CD4-positive, alpha-beta T cell (primary cell): ENCODE data around the gene FAM111B. TPM values are rescaled to one million over a fixed set of nuclear protein-coding genes. Genes with fewer than 3 reads are reported as not detected.
"Not testable (repeated sequence)": the region's sequence is repeated elsewhere in the genome, so short reads cannot be mapped to it uniquely, and the experiment has no call there.

Experiments
- ATAC-seq: fragments of 200-7000 bp; cut with Tn5 transposase; one replicate; pipeline ENCODE4 v1.10.0; 2022; ENCODE audit warnings: mild to moderate bottlenecking; ENCODE audit not compliant: poor library complexity
- CTCF ChIA-PET: fragments of 350-600 bp; sonication (Branson Sonifier 250); formaldehyde crosslinking; loops from one replicate; lab custom pipeline; 2021; ENCODE audit warnings: antibody characterized with exemption, inconsistent platforms; lab: Charles Lee
- POLR2A ChIA-PET: fragments of 350-600 bp; sonication (Branson Sonifier 250); formaldehyde crosslinking; loops from one replicate; lab custom pipeline; 2021; ENCODE audit warnings: antibody characterized with exemption, inconsistent platforms; lab: Charles Lee
- DNase-seq, 14 experiments: peaks; one replicate each; pipeline ENCODE4 v3.0.0-alpha.2; 2013 to 2020; ENCODE audit warnings: mixed read lengths in 2 of 14
- H3K27ac ChIP-seq, 2 donors: one replicate each; pipeline versions ENCODE4 v1.5.1 to v1.7.0; 2013; ENCODE audit warnings: low read length in 2 of 2, low read depth in 1 of 2, mild to moderate bottlenecking in 1 of 2
- H3K27me3 ChIP-seq, 2 experiments: 1 replicate in 1 of 2; 2 replicates in 1 of 2; pipeline versions ENCODE4 v1.6.1 to v1.7.0; 2013; ENCODE audit warnings: low read length in 2 of 2, control low read depth in 1 of 2, mild to moderate bottlenecking in 1 of 2, moderate library complexity in 1 of 2; ENCODE audit not compliant: insufficient read depth in 2 of 2, control insufficient read depth in 1 of 2
- H3K36me3 ChIP-seq: one replicate; pipeline ENCODE4 v1.6.1; 2013; ENCODE audit warnings: low read length, control low read depth; ENCODE audit not compliant: insufficient read depth
- H3K4me1 ChIP-seq: one replicate; pipeline ENCODE4 v1.6.1; 2013; ENCODE audit warnings: low read length, control low read depth; ENCODE audit not compliant: insufficient read depth
- H3K4me3 ChIP-seq: one replicate; pipeline ENCODE4 v1.5.1; 2013; ENCODE audit warnings: mild to moderate bottlenecking, low read length, moderate library complexity
- H3K9me3 ChIP-seq, 2 experiments: 1 replicate in 1 of 2; 2 replicates in 1 of 2; pipeline versions ENCODE4 v1.6.1 to v1.7.0; 2013; ENCODE audit warnings: low read length in 2 of 2, mild to moderate bottlenecking in 2 of 2, control low read depth in 1 of 2, moderate library complexity in 1 of 2; ENCODE audit not compliant: control insufficient read depth in 1 of 2, insufficient read depth in 1 of 2
- H3K27ac Mint-ChIP-seq: one replicate; pipeline ENCODE4 v1.8.0; 2020; ENCODE audit warnings: mixed read lengths
- H3K27me3 Mint-ChIP-seq: one replicate; pipeline ENCODE4 v1.8.0; 2021; ENCODE audit warnings: mixed read lengths
- H3K36me3 Mint-ChIP-seq: one replicate; pipeline ENCODE4 v1.8.0; 2021; ENCODE audit warnings: low read depth, mixed read lengths
- H3K4me1 Mint-ChIP-seq: one replicate; pipeline ENCODE4 v1.8.0; 2021; ENCODE audit warnings: low read depth, mixed read lengths
- H3K4me3 Mint-ChIP-seq: one replicate; pipeline ENCODE4 v1.8.0; 2020; ENCODE audit warnings: mild to moderate bottlenecking, mixed read lengths
- H3K9me3 Mint-ChIP-seq: one replicate; pipeline ENCODE4 v1.8.0; 2020; ENCODE audit warnings: mixed read lengths
- intact Hi-C, 2 experiments: fragments of 100-400 bp; cut with DNase I in 1 of 2; cut with micrococcal nuclease in 1 of 2; formaldehyde crosslinking; loops; one replicate each; pipeline versions ENCODE4 v1.15.1 to v1.9.0; 2023 to 2025; cut with DNase I, micrococcal nuclease
- total RNA-seq, 174 experiments: library from RNA in 2 of 174; stranded (reverse) in 2 of 174; gene quantifications; one replicate each; pipeline ENCODE4 v1.2.3 and lab custom pipeline; 2021 to 2026
- TF ChIP-seq, protein P1 (sequence below): fragments of 200-600 bp; IDR thresholded peaks from one replicate; pipeline ENCODE4 v1.8.0; 2022; ENCODE audit warnings: antibody characterized with exemption, mild to moderate bottlenecking

FAM111B gene
- total RNA-seq, 2 experiments from 2014 or later, result 0.82 to 1.2 TPM

- Mint-ChIP-seq H3K9me3 (no peaks in the 10 kb centered on the region), H3K27me3 (peaks cover 56% of the 10 kb centered on the region), H3K4me3 (no peak overlapping the region), H3K36me3 (no peaks in the 10 kb centered on the region), H3K27ac (no peak overlapping the region), H3K4me1 (peaks cover 12% of the 10 kb centered on the region)
- ChIA-PET CTCF (no interaction called here), POLR2A (no interaction called here)
- Histone ChIP-seq H3K27me3 (peaks cover 0 to 14% of the 10 kb centered on the region in 2 experiments), H3K27ac (no peak overlapping the region), H3K4me3 (no peak overlapping the region), H3K9me3 (peaks cover 0 to 6% of the 10 kb centered on the region in 2 experiments), H3K4me1 (no peaks in the 10 kb centered on the region), H3K36me3 (no peaks in the 10 kb centered on the region)
- no peak for ATAC-seq
- intact Hi-C loops, result no loop called here
- TF ChIP-seq, protein P1, sequence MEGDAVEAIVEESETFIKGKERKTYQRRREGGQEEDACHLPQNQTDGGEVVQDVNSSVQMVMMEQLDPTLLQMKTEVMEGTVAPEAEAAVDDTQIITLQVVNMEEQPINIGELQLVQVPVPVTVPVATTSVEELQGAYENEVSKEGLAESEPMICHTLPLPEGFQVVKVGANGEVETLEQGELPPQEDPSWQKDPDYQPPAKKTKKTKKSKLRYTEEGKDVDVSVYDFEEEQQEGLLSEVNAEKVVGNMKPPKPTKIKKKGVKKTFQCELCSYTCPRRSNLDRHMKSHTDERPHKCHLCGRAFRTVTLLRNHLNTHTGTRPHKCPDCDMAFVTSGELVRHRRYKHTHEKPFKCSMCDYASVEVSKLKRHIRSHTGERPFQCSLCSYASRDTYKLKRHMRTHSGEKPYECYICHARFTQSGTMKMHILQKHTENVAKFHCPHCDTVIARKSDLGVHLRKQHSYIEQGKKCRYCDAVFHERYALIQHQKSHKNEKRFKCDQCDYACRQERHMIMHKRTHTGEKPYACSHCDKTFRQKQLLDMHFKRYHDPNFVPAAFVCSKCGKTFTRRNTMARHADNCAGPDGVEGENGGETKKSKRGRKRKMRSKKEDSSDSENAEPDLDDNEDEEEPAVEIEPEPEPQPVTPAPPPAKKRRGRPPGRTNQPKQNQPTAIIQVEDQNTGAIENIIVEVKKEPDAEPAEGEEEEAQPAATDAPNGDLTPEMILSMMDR, result no peak
- DNase-seq, result no peak
Observed at GRCh38 chr11:59076876-59077571, 30.0 kb upstream of the FAM111B start.

GRCh38 chr11:59078435-59078834 is 28.6 kb upstream of the FAM111B start:
- H3K27ac ChIP-seq, result no peak overlapping the region
- POLR2A ChIA-PET, result no interaction called here

DNA sequence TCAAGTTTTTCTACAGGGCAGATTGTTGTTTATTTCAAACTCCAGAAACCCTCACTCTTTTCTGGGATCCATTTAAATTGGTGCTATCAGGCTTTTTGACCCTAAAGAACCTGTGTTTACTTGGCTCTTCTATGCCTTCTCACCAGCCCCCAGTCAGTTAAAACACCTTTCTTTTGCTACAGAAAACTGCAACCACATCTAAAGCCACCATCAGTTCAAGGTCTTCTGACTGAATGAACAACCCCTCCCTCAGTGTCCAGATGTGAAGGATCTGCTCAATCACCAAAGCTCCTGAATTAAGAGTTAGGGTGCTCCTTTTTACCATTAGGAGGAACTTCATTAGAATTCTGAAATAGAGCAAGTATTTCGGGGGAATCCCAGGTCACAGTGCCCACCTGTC is 28.0 kb upstream of the FAM111B start:
- DNase-seq (no peak), ATAC-seq (no peak)
- intact Hi-C loops, result no loop called here
- Mint-ChIP-seq H3K36me3 (no peaks in the 10 kb centered on the region), H3K27me3 (peaks cover 40% of the 10 kb centered on the region), H3K4me1 (peaks cover 12% of the 10 kb centered on the region), H3K4me3 (no peak overlapping the region), H3K9me3 (no peaks in the 10 kb centered on the region), H3K27ac (no peak overlapping the region)
- POLR2A ChIA-PET, result no interaction called here
- Histone ChIP-seq H3K36me3 (no peaks in the 10 kb centered on the region), H3K27ac (no peak overlapping the region), H3K9me3 (peaks cover 0 to 6% of the 10 kb centered on the region in 2 experiments), H3K27me3 (peaks cover 0 to 14% of the 10 kb centered on the region in 2 experiments), H3K4me1 (no peaks in the 10 kb centered on the region), H3K4me3 (no peak overlapping the region)
- CTCF ChIA-PET, result interaction anchor here (0.6 kb wide), 1 partner anchor 57 kb away, joined by 3 read pairs; no protein-coding TSS in a partner anchor
- TF ChIP-seq, protein P1, result no peak

More at GRCh38 chr11:59078435-59078834, 28.6 kb upstream of the FAM111B start:
- Mint-ChIP-seq H3K4me1 (peaks cover 12% of the 10 kb centered on the region), H3K27ac (no peak overlapping the region), H3K4me3 (no peak overlapping the region), H3K9me3 (no peaks in the 10 kb centered on the region), H3K27me3 (peaks cover 45% of the 10 kb centered on the region), H3K36me3 (no peaks in the 10 kb centered on the region)
- H3K4me3 ChIP-seq, result no peak overlapping the region
- ATAC-seq (no peak), DNase-seq (no peak)
- TF ChIP-seq, protein P1, result no peak
- H3K36me3 ChIP-seq, result no peaks in the 10 kb centered on the region
- CTCF ChIA-PET, result no interaction called here
- intact Hi-C loops, result no loop called here
- H3K9me3 ChIP-seq, result peaks cover 0 to 6% of the 10 kb centered on the region in 2 experiments
- H3K4me1 ChIP-seq, result no peaks in the 10 kb centered on the region
- H3K27me3 ChIP-seq, result peaks cover 0 to 14% of the 10 kb centered on the region in 2 experiments

DNA sequence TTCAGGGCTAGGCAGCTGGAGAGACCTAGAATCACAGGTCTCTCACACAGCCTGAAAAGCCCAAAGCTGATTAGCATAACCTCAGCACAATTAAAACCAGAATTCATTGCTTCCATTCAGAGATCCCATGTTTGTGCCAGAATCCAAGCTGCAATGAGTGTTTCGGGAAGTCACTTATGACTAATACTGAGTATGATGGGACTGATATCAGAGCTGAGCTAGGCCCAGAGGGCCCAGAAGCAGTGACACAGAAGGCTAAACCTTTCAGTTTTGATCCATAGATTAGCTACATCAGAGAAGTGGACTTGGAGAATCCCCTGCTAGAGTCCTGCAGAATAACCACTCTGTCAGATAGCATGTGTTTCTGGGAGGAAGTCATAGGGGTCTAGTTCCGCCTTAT is 26.6 kb upstream of the FAM111B start:
- H3K4me3 Mint-ChIP-seq, H3K36me3 Mint-ChIP-seq, POLR2A ChIA-PET, ATAC-seq, H3K27ac ChIP-seq, CTCF ChIA-PET, H3K9me3 Mint-ChIP-seq, H3K9me3 ChIP-seq, DNase-seq, H3K36me3 ChIP-seq, H3K27ac Mint-ChIP-seq, H3K4me1 ChIP-seq, intact Hi-C loops, H3K4me3 ChIP-seq: not testable (repeated sequence)
- Mint-ChIP-seq H3K27me3 (peaks cover 26% of the 10 kb centered on the region), H3K4me1 (peaks cover 12% of the 10 kb centered on the region)
- peaks cover 0 to 14% of the 10 kb centered on the region in 2 experiments for H3K27me3 ChIP-seq

DNA sequence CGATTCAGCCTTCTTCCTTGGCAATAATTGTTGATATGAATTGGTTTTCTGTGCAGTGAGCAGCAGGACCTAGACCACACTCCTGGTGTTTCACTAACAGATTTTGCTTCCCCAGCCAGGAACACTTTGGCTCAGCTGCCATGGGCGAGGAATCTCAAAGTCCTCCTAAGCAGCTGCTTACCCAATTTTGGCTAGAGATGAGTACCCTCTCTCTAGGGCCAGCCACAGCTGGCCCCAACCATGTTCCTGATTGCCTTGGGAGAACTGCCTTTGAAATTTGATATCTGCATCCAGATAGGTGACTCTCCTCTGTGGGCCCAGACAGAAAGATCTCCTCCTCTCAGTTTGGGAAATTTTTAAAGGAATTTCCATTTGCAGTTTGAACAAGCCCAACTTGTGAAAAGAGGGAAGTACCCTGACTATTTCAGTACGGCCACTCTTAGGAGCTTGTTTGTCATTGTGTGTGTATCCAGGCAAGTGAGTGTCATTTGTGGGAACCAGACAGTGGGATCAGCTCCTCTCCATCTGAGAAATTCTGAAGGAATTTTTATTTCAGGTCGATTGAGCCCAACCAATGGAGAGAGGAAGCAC is 25.5 kb upstream of the FAM111B start:
- H3K27me3 ChIP-seq, H3K4me1 ChIP-seq, H3K36me3 Mint-ChIP-seq, H3K9me3 Mint-ChIP-seq, H3K9me3 ChIP-seq, H3K4me3 Mint-ChIP-seq, POLR2A ChIA-PET, H3K4me3 ChIP-seq, ATAC-seq, H3K36me3 ChIP-seq, DNase-seq, H3K27ac ChIP-seq, intact Hi-C loops, H3K27ac Mint-ChIP-seq: not testable (repeated sequence)
- CTCF ChIA-PET, result interaction anchor here (1.0 kb wide), 1 partner anchor 54 kb away, joined by 4 read pairs; no protein-coding TSS in a partner anchor
- H3K4me1 Mint-ChIP-seq, result peaks cover 12% of the 10 kb centered on the region
- peaks cover 25% of the 10 kb centered on the region for H3K27me3 Mint-ChIP-seq
